Thoracic aorta (tissue), 2 donors: ENCODE measurements around the gene RGL2. TPM values are rescaled to one million over a fixed set of nuclear protein-coding genes. Genes with fewer than 3 reads are reported as not detected.

Source experiments
- ATAC-seq: fragments of 150-250 bp; one replicate; pipeline ENCODE4 v1.8.0; 2017; ENCODE audit warnings: low read depth; ENCODE audit not compliant: insufficient number of reproducible peaks, low FRiP score
- DNase-seq: peaks from one replicate; pipeline ENCODE4 v3.0.0-alpha.2; 2020; ENCODE audit warnings: low spot score
- H3K27ac ChIP-seq, 2 donors: fragments of 200-600 bp; sonication (generic); 1 replicate in 1 of 2; 2 replicates in 1 of 2; pipeline ENCODE4 v1.5.1; 2016; ENCODE audit warnings: mild to moderate bottlenecking in 2 of 2, moderate library complexity in 2 of 2
- H3K27me3 ChIP-seq: fragments of 200-600 bp; sonication (generic); replicated peaks from 2 replicates; pipeline ENCODE4 v1.6.0; 2016; ENCODE audit warnings: mild to moderate bottlenecking; ENCODE audit not compliant: insufficient read depth
- H3K36me3 ChIP-seq: fragments of 200-600 bp; sonication (generic); one replicate; pipeline ENCODE4 v1.5.1; 2016
- H3K4me1 ChIP-seq, 2 donors: fragments of 200-600 bp; sonication (generic); 1 replicate in 1 of 2; 2 replicates in 1 of 2; pipeline versions ENCODE4 v1.5.1 to v1.6.0; 2016; ENCODE audit warnings: low read depth in 2 of 2, mild to moderate bottlenecking in 1 of 2; ENCODE audit not compliant: control insufficient read depth in 1 of 2
- H3K4me3 ChIP-seq: fragments of 200-600 bp; sonication (generic); 2 replicates; pipeline ENCODE4 v1.5.1; 2016; ENCODE audit warnings: mild to moderate bottlenecking
- H3K9me3 ChIP-seq: fragments of 200-600 bp; sonication (generic); 2 replicates; pipeline ENCODE4 v1.5.1; 2016
- CTCF ChIP-seq: fragments of 200-600 bp; sonication (generic); IDR thresholded peaks from one replicate; pipeline ENCODE4 v1.5.1; 2019; ENCODE audit warnings: antibody characterized with exemption
- total RNA-seq, 2 donors: library from RNA; depleted of rRNA; stranded (reverse); fragments of >200 nt; gene quantifications; one replicate each; pipeline versions ENCODE4 v1.1.0 to v1.2.3, GENCODE V29; 2016

The RGL2 gene
- total RNA-seq, 2 donors from 2014 or later, result 49.9 to 83.5 TPM

- ATAC-seq (no peak), DNase-seq (no peak)
- Histone ChIP-seq H3K27ac (peak overlapping the region; percentile 94 to 95), H3K9me3 (no peaks in the 10 kb centered on the region), H3K36me3 (peaks cover 10% of the 10 kb centered on the region), H3K4me3 (peak overlapping the region; percentile 71), H3K27me3 (no peaks in the 10 kb centered on the region), H3K4me1 (peaks cover 12 to 25% of the 10 kb centered on the region in 2 donors)
- TF ChIP-seq CTCF, result no peak
Observed at GRCh38 chr6:33250731-33251130, 48.0 kb downstream of the RGL2 start.

- peak overlapping the region; percentile 71 for H3K4me3 ChIP-seq
- H3K9me3 ChIP-seq, result no peaks in the 10 kb centered on the region
- ATAC-seq, result no peak
- peaks cover 6% of the 10 kb centered on the region for H3K27me3 ChIP-seq
- no peak for DNase-seq
- peaks cover 12 to 25% of the 10 kb centered on the region in 2 donors for H3K4me1 ChIP-seq
- TF ChIP-seq CTCF, result no peak
- peak overlapping the region; percentile 94 to 95 for H3K27ac ChIP-seq
- peaks cover 10% of the 10 kb centered on the region for H3K36me3 ChIP-seq
Observed at GRCh38 chr6:33249732-33250630, 48.8 kb downstream of the RGL2 start.

GRCh38 chr6:33248932-33249731 is 49.6 kb downstream of the RGL2 start:
- Histone ChIP-seq H3K27me3 (peaks cover 8% of the 10 kb centered on the region), H3K9me3 (no peaks in the 10 kb centered on the region), H3K36me3 (peaks cover 10% of the 10 kb centered on the region), H3K4me1 (peaks cover 12 to 25% of the 10 kb centered on the region in 2 donors), H3K4me3 (peak overlapping the region; percentile 71), H3K27ac (peak overlapping the region; percentile 94 to 95)
- ATAC-seq (peak; percentile 98), DNase-seq (peak; percentile 94)
- TF ChIP-seq CTCF, result no peak

GRCh38 chr6:33248643-33248931 is 50.2 kb downstream of the RGL2 start:
- H3K36me3 ChIP-seq, result peaks cover 10% of the 10 kb centered on the region
- TF ChIP-seq CTCF, result no peak
- peaks cover 12 to 25% of the 10 kb centered on the region in 2 donors for H3K4me1 ChIP-seq
- peak overlapping the region; percentile 71 for H3K4me3 ChIP-seq
- peaks cover 8% of the 10 kb centered on the region for H3K27me3 ChIP-seq
- no peaks in the 10 kb centered on the region for H3K9me3 ChIP-seq
- H3K27ac ChIP-seq, result peak overlapping the region; percentile 94
- ATAC-seq (no peak), DNase-seq (no peak)
